GM21723 (cell line): ENCODE results near the gene MGARP.
"Not testable (repeated sequence)": the region's sequence is repeated elsewhere in the genome, so short reads cannot be mapped to it uniquely, and the experiment has no call there.

Experiments
- ATAC-seq: cut with Tn5 transposase; IDR thresholded peaks from one replicate; pipeline ENCODE4 v1.9.1; 2021; ENCODE audit warnings: mild to moderate bottlenecking, moderate library complexity; ENCODE audit not compliant: unreplicated experiment

MGARP gene

DNA sequence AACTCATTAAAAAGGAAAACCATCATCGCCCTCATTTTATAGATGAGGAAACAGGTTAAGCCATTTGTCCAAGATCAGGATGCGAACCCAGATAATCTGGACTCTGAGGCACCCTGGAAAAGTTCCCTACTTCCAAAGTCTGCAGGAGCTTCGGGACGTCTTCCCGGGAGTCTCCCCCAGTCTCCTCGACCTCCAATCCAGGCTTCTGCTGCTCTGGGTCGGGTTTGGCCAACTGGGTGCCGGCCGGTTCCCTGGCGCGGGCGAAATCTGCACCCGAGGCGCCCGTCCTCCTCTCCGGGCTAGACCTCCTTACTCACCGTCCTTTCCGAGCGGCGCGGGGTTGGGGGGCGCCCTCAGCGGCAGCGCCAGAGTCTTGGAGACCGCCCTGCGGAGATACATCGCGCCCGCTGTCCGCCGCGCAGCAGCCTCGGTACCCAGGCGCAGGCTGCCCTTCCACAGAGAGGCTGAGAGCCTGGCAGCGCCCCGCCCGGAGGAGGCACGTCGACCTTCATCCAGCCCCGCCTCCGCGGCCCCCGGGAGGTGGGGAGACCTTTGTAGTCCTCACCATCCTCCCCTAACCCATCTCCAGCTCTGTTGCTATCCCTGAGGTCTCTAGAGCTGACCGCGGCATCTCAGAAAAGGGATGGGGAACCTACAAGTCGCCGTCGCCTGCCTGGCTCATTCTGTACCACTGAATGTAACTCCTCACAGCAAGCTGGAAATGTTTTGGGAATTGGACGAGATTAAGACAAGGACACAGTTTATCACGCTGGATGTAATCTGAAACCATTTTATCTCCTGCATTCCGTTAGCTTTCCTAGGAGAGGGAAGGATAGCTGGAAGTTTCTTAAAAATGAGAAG is at the start of gene MGARP:
Gene MGARP (minus strand): TSS at position 466 of the 861 bp plus-strand sequence. CDS start 67 bp downstream, at position 399.
- no peak for ATAC-seq

DNA sequence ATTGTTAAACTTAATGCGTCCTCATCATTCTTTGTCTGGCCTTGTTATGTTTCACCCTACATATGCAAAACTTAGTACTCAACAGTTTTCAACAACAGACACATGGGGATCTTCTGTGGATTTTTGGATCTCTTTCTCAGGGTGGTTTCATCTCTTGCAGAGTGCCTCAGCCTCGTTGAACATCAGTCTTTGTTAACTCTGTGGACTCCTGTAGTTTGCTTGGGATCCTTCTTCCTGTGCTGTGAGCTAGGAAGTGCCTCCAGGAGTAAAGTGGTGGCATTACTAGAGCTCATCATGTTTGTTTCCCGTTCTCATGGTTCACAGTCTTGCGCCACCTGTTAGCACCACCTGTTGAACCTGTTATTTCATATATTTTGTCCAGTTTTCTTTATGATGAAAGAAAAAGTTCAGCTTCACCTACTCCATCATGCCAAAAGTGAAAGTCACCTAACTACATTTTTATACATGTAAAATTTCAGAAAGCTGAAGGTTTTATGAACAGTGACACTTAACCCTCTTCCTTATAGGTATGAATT is 49.7 kb upstream of the MGARP start:
- ATAC-seq, result no peak

DNA sequence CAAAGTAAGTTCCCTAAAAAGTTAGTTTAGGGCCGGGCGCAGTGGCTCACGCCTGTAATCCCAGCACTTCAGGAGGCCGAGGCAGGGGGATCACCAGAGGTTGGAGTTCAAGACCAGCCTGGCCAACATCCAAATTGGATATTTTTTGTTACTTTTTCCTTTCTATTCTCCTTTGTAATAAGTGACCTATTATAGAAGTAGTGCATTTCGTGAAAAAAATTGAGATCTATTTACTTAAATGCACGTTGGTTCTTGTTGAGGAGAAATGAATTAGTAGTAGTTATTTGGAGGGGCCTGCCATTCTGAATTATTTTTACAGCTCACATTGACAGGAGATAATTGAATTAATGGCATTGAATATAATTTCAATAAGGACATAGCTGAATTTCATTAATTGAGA is 44.6 kb upstream of the MGARP start:
- ATAC-seq, result no peak

DNA sequence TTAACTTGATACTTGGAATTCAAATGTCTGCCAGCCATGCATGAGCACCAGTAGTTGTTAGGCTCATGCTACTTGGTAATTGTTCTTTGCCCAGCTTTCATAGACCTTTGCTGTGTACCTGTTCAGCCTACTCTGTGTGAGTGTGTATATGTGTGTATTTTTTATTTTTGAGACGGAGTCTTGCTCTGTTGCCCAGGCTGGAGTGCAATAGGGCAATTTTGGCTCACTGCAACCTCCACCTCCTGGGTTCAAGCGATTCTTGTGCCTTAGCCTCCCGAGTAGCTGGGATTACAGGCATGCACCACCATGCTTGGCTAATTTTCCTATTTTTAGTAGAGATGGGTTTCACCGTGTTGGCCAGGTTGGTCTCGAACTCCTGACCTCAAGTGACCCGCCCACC is 42.5 kb upstream of the MGARP start:
- not testable (repeated sequence) for ATAC-seq

DNA sequence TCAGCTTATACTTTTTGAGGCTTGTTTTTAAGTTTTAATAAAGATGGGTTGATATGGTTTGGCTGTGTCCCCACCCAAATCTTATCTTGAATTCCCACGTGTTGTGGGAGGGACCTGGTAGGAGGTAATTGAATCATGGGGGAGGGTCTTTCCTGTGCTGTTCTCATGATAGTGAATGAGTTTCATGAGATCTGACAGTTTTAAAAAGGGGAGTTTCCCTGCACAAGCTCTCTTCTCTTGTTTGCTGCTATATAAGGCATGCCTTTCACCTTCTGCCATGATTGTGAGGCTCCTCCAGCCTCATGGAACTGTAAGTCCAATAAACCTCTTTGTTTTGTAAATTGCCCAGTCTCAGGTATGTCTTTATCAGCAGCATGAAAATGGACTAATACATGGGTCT is 42.0 kb upstream of the MGARP start:
- ATAC-seq, result not testable (repeated sequence)

DNA sequence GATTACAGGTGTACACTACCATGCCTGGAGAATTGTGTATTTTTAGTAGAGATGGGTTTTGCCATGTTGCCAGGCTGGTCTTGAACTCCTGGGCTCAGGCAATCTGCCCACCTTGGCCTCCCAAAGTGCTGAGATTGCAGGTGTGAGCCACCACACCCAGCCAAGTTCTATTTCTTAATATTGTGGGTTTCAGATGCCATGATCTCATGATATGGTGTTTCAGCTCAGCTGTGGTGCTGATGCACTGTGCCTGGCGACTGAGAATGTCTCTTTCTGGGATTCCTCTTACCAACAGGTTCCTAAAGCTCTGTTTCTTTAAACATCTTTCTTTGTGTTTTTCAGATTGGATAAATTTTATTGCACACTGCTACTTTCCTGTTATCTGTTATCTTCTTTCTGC is 39.5 kb upstream of the MGARP start:
- no peak for ATAC-seq

DNA sequence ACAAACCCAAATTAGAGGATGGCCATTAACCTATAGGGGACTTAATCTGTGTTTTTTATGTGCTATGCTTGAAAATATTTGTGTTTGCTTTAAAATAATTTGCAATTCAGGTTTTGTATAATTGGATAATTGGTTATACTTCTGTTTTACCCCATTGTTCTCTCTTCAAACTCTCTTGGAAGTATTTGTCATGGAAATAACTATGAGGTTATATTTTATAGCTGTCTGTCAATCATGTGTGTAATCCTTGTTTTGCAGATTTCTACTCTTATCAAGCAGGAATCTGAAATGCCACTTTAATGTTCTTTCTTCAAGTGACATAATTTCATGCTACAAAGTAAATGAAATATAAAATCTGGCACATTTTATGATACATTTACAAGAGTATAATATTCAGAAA is 37.6 kb upstream of the MGARP start:
- no peak for ATAC-seq

DNA sequence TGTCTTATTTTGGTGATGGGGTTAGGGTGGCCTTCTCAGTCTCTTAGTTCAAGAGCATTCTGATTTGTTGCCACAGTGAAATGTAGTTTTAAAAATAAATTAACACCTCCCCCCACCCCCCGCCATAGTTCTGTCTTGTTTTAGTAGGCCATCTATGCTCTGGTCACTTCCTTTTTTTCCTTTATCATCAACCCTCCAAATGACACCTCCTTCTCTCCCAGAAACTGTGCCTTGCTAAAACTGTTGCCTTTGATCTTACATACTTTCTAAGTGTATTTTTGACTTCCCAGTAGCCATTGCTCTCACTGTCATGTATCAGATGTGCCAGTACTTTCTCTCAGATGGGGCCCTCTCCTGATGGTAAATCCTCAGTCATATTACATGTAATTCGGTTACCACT is 36.7 kb upstream of the MGARP start:
- no peak for ATAC-seq

DNA sequence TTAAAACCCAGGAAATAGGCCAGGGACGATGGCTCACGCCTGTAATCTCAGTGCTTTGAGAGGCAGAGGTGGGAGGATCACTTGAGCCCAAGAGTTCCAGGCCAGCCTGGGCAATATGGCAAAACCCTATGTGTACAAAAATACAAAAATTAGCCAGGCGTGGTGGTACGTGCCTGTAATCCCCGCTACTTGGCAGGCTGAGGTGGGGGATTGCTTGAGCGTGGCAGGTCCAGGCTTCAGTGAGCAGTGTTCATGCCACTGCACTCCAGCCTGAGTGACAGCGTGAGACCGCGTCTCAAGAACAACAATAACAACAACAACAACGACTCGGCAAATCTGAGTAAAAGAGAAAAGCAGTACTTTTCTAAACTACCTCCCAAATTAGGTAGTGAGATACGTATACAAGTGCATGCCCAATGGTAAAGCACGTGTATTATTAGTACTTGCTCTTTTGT is 35.2 kb upstream of the MGARP start:
- ATAC-seq, result peak; percentile 73

DNA sequence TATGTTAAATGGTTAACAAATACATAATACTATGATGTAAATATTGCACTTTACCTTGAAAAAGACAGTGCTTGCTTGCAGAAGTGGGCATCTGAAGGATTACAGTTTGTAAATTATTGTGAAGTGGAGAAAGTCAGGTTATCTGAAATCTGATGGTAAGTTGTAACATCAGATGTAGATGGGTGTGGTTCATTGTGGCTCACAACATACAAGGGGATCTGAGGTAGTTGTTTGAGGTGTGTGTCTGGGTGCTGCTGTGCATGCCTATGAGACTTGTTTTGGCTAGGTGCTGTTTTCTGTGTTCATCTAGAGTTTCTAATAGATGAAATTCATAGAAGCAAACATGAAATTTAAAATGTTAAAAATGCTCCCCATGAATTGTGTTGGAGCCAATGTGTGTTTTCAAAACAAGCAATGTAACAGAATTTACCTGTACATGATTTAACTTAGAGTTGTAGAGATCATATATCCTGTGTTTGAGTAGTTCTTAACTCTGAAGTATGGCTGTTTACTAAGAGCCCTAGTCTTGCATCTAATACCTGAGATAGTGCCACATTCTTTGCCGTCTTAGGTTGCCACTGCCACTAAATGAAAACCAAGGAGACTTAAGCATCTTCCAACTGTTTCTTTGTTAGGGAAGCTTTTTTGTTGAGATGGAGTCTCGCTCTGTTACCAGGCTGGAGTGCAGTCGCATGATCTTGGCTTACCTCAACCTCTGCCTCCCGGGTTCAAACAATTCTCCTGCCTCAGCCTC is 34.2 kb upstream of the MGARP start:
- ATAC-seq, result no peak

DNA sequence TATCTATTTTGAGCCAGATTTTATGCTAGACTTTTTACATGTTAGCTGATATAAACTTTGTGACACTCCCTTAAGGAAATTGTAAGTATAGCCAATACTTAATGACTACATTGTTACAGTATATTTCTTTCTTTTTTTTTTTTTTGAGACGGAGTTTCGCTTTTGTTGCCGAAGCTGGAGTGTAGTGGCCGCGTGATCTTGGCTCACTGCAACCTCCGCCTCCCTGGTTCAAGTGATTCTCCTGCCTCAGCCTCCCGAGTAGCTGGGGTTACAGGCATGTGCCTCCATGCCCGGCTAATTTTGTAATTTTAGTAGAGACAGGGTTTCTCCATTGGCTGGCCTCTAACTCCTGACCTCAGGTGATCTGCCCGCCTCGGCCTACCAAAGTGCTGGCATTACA is 33.4 kb upstream of the MGARP start:
- ATAC-seq, result not testable (repeated sequence)

DNA sequence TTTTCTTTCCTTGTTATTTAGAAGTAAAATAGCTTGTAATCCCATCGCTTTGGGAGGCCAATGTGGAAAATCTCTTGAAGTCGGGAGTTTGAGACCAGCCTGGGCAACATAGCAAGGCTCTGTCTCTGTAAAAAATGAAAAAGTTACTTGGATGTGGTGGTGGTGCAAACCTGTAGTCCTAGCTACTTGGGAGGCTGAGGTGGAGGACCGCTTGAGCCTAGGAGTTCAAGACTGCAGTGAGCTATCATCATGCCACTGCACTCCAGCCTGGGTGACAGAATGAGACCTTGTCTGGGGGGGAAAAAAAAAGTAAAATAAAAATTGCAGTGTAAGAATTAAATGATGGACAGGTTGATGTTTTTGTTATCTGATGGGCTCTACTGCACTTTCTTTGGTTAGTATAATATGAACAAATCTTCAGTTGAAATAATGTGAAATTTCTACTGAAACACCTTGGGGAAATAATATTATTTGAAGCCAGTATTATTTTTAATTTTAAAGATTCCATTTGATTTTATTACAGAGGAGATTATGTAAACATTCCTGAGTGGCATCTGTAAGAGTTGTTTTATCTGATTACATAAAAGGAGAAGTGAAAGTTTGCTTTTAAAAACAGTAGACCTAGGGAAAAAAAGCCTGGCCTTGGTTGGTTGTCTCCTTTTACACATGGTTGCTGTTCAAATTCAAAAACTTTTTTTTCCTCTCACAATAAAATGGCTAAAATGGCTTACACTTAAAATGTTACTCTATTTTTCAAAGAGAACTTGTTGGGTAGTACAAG is 32.7 kb upstream of the MGARP start:
- no peak for ATAC-seq

DNA sequence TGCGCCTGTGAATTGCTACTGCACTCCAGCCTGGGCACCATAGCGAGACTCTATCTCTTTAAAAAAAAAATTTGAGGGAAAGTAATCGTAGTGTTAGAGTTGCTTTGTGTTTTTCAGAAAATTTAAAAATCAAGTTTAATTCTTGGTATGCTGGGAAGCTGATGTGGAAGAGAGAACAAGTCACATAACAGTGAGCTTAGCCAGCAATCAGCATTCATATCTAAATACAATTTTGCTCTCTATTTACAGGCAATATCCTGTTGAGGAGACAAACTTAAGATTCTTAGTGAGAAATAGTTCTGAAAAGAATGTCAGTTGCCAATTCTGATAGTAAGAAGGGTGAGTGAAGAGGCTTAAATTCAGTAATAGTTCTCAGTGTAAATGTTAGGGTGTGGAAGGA is 31.9 kb upstream of the MGARP start:
- ATAC-seq, result no peak

DNA sequence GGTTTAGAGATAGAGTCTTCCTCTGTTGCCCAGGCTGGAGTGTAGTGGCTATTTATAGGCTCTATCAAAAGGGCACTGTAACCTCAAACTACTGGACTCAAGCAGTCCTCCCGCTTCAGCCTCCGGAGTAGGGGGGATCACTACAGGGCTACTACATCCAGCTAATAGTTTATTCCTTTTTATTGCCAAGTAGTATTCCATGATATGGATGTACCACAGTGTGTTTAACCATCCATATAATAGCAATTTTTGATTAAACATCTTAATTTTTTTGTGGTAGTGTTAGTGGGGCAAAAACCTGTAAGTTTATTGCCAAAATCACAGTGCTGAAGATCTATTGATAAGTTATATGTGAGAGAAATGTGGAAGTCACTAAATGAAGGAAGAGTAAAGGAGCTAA is 24.9 kb upstream of the MGARP start:
- no peak for ATAC-seq

DNA sequence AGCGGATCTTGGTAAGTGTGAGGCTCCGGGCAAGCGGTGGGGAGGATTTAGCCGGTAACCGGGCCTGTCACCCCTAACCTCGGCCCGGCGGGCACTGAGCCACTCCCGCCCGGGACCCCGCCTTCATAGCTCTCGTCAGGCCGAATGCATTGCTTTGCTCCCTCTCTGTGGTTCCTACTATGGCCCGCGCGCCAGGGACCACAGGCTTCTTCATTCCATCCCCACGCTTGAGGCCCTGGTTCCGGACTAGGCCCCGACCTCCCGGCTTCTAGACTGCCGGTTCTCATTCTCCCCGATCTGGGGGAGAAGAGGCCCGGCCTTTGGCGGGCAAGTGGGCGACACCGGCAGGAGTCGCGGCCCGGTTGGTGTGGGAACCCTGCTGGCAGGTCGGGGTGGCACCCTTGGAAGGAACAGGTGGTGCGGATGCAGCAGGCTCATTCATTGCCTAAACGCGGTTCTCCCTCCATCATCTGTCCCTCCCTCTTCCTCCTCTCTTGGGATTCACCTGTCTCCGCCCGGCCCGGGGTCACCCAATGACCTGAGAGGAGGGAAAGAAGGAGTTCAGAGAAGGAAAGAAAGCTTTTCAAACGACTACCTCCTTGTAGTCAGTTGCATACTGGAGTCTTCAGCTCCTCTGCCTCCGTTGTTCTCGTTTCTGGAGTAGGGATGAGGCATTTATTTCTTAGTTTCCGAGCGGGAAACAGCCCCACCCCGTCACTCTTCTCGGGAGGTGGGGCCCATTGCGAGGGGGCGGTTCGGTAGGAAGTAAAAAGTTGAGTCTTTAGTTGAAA is 22.0 kb upstream of the MGARP start, which contains the start of gene NDUFC1:
Gene NDUFC1 (minus strand): TSS at position 657 of the 791 bp plus-strand sequence. CDS start 6,679 bp downstream, outside the sequence.
- peak; percentile 50 for ATAC-seq

DNA sequence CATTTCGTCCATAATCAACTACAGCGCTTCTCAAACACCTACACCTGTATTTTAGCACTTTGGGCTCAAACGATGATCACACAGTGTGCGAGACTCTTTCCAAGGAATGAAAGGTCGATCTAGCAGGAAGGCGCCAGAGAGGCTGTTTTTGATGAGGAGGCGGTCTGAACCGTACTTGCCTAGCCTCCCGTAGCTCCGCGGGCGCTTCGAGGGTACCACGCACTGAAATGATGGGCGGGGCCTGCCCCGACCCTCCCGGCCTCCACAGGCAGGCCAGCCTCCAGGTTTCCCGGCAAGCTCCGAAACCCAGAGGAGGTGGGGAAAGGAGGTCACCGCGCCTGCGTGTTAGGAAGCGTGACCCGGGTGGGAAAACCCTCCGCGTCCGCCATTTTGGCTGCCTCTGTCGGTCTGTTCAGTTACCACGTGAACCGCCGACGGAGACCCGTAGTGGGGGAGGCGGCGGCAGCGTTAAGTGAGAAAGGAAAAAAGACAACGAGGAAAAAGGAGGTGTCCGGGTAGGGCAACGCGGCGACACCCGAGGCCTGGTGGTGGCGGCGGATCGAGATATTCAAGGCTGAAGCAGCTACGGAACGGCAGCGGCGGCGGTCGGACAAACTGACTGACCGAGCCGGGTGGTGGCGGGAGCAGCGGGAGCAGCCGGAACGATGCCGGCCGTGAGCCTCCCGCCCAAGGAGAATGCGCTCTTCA is 21.2 kb upstream of the MGARP start, which contains the start of gene NAA15:
Gene NAA15 (plus strand): TSS at position 393 of the 708 bp plus-strand sequence. CDS start 273 bp downstream, at position 666.
- peak; percentile 86 for ATAC-seq

DNA sequence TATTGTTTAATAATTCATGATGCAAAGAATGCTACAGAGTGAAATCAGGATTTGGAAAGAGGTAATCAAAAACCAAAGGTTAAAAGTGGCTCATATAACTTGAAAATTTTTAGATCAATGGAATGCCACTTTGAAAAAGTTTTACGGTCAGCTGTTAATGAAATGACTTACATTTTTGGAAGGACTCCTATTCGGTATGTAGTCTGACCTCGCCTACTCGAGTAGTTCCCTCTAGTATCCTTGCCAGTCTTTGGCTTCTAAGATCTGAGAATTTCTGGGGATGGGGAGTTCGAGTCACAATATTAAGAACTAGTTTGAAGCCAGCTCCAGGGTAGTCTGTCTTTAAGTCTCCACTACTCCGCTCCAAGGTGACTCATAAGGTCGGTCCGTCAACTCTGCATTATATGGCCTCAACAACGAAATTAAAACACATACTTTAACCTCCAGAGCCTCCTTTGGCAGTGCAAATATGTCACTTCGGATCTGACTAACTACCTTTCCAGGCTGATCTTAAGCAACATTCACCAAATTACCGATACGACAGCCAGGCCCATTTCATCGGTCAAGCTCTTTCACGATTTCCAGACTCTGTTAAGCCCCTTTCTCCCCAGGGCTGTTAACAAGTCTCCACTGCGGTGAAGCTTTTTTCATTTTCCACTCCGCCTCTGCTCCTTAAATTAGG is 20.5 kb upstream of the MGARP start:
- peak; percentile 4 for ATAC-seq

DNA sequence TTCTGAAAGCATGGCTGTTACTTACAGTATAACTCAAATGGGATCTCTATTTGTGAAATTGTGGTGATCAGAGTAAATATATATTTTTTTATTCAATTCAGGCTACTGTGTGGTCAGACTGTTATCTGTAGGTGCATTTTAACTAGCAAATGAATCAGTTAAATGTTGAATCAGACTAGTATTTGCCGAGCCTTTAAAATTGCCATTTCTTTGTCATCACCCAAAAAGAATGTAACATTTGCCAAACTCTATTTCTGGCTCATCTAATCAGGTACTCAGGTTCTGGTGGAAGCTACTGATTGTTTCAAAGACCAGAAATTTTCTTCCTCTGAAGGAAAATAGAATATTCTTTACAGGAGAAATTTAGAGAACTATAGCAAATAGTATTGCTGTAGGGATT is 19.5 kb upstream of the MGARP start:
- ATAC-seq, result no peak

DNA sequence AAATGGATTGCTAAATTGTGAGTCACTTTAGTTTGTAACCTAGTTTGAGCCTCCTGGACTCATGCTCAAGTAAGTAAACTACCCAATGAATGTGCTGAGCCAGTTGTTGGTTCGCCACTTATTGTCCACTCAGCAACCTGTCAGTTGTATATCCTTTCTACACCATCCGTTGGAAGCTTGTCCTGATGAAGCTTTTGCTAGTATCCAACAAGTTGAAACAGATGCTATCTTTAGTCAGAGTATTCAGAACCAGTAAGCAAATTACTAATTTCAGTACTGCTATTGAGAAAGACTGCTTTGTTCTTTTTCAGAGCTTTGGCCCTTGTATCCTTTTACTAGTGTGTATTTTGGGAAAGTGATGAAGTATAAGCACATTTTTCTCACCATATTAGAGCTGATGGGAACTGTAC is 17.0 kb upstream of the MGARP start:
- no peak for ATAC-seq
